ENCODE results near the gene OR2M5. TPM values are rescaled to one million over a fixed set of nuclear protein-coding genes. Genes with fewer than 3 reads are reported as not detected.

Gene OR2M5
- polyA plus RNA-seq, 12 donors, result not detected

Other genes starting within 250 kb of the OR2M5 start
- gene OR2W3, start 249.6 kb upstream of the OR2M5 start, polyA plus RNA-seq (ENCODE audit: insufficient read length in 12 of 12), result 1 to 10 TPM in 5 of 12 donors, under 1 TPM in 4, not detected in 3; 0.50 to 2.5 (median 1.0) TPM
- under 1 TPM in 2 of 12 donors, not detected in 10; 0.20 to 0.40 TPM for gene OR2T8, start 224.9 kb upstream of the OR2M5 start, polyA plus RNA-seq (ENCODE audit: insufficient read length in 12 of 12)
- not detected for gene OR2AJ1, start 220.3 kb upstream of the OR2M5 start, polyA plus RNA-seq (ENCODE audit: insufficient read length in 12 of 12)
- not detected for gene OR2L8, start 196.3 kb upstream of the OR2M5 start, polyA plus RNA-seq (ENCODE audit: insufficient read length in 12 of 12)
- gene OR2AK2, start 179.9 kb upstream of the OR2M5 start, polyA plus RNA-seq (ENCODE audit: insufficient read length in 12 of 12), result not detected
- gene OR2L5, start 131.5 kb upstream of the OR2M5 start, polyA plus RNA-seq (ENCODE audit: insufficient read length in 12 of 12), result not detected
- under 1 TPM in 2 of 12 donors, not detected in 10; 0.05 to 0.07 TPM for gene OR2L2, start 115.1 kb upstream of the OR2M5 start, polyA plus RNA-seq (ENCODE audit: insufficient read length in 12 of 12)
- not detected for gene OR2L3, start 98.3 kb upstream of the OR2M5 start, polyA plus RNA-seq (ENCODE audit: insufficient read length in 12 of 12)
- not detected for gene OR2L13, start 50.0 kb upstream of the OR2M5 start, polyA plus RNA-seq (ENCODE audit: insufficient read length in 12 of 12)
- gene OR2M2, start 29.7 kb downstream of the OR2M5 start, polyA plus RNA-seq (ENCODE audit: insufficient read length in 12 of 12), result not detected
- under 1 TPM in 4 of 12 donors, not detected in 8; 0.03 to 0.04 (median 0.03) TPM for gene OR2M3, start 52.1 kb downstream of the OR2M5 start, polyA plus RNA-seq (ENCODE audit: insufficient read length in 12 of 12)
- under 1 TPM in 6 of 12 donors, not detected in 6; 0.03 to 0.07 (median 0.04) TPM for gene OR2M4, start 86.3 kb downstream of the OR2M5 start, polyA plus RNA-seq (ENCODE audit: insufficient read length in 12 of 12)
- gene OR2T33, start 132.8 kb downstream of the OR2M5 start, polyA plus RNA-seq (ENCODE audit: insufficient read length in 12 of 12), result not detected
- gene OR2T12, start 158.3 kb downstream of the OR2M5 start, polyA plus RNA-seq (ENCODE audit: insufficient read length in 12 of 12), result under 1 TPM in 1 of 12 donors, not detected in 11; 0.04 TPM
- not detected for gene OR2M7, start 179.4 kb downstream of the OR2M5 start, polyA plus RNA-seq (ENCODE audit: insufficient read length in 12 of 12)
- not detected for gene OR14C36, start 203.6 kb downstream of the OR2M5 start, polyA plus RNA-seq (ENCODE audit: insufficient read length in 12 of 12)
- not detected for gene OR2T4, start 216.5 kb downstream of the OR2M5 start, polyA plus RNA-seq (ENCODE audit: insufficient read length in 12 of 12)
- not detected for gene OR2T6, start 230.6 kb downstream of the OR2M5 start, polyA plus RNA-seq (ENCODE audit: insufficient read length in 12 of 12)